ENCODE measurements around the gene CALM3.

CALM3 gene

GRCh38 chr19:46580247-46580646 lies 20.9 kb upstream of the CALM3 start:
- no peak overlapping the region for H3K4me3 ChIP-seq (ENCODE audit: control insufficient read depth, low read depth, low read length)
- no peak for TF ChIP-seq CTCF (conservative IDR thresholded peaks at IDR 0.05; ENCODE audit: control insufficient read depth, insufficient read depth, low read depth, low read length)
- no peak for DNase-seq (ENCODE audit: low read depth)

GRCh38 chr19:46585539-46585938 lies 15.6 kb upstream of the CALM3 start:
- H3K4me3 ChIP-seq (ENCODE audit: control insufficient read depth, low read depth, low read length), result no peak overlapping the region
- DNase-seq (ENCODE audit: low read depth), result no peak
- TF ChIP-seq CTCF (conservative IDR thresholded peaks at IDR 0.05; ENCODE audit: control insufficient read depth, insufficient read depth, low read depth, low read length), result no peak

- no peak for TF ChIP-seq CTCF (conservative IDR thresholded peaks at IDR 0.05; ENCODE audit: control insufficient read depth, insufficient read depth, low read depth, low read length)
- H3K4me3 ChIP-seq (ENCODE audit: control insufficient read depth, low read depth, low read length), result no peak overlapping the region
- DNase-seq (ENCODE audit: low read depth), result no peak
Observed at GRCh38 chr19:46586294-46586693, 14.8 kb upstream of the CALM3 start.

- DNase-seq (ENCODE audit: low read depth), result no peak
- TF ChIP-seq CTCF (conservative IDR thresholded peaks at IDR 0.05; ENCODE audit: control insufficient read depth, insufficient read depth, low read depth, low read length), result no peak
- no peak overlapping the region for H3K4me3 ChIP-seq (ENCODE audit: control insufficient read depth, low read depth, low read length)
Observed at GRCh38 chr19:46587861-46588260, 13.3 kb upstream of the CALM3 start.

- H3K4me3 ChIP-seq (ENCODE audit: control insufficient read depth, low read depth, low read length), result no peak overlapping the region
- no peak for TF ChIP-seq CTCF (conservative IDR thresholded peaks at IDR 0.05; ENCODE audit: control insufficient read depth, insufficient read depth, low read depth, low read length)
- no peak for DNase-seq (ENCODE audit: low read depth)
Observed at GRCh38 chr19:46591254-46591653, 9.9 kb upstream of the CALM3 start.

GRCh38 chr19:46591870-46592269 lies 9.3 kb upstream of the CALM3 start:
- no peak for TF ChIP-seq CTCF (conservative IDR thresholded peaks at IDR 0.05; ENCODE audit: control insufficient read depth, insufficient read depth, low read depth, low read length)
- no peak overlapping the region for H3K4me3 ChIP-seq (ENCODE audit: control insufficient read depth, low read depth, low read length)
- DNase-seq (ENCODE audit: low read depth), result no peak

GRCh38 chr19:46596008-46596407 lies 5.1 kb upstream of the CALM3 start:
- no peak overlapping the region for H3K4me3 ChIP-seq (ENCODE audit: control insufficient read depth, low read depth, low read length)
- no peak for DNase-seq (ENCODE audit: low read depth)
- TF ChIP-seq CTCF (conservative IDR thresholded peaks at IDR 0.05; ENCODE audit: control insufficient read depth, insufficient read depth, low read depth, low read length), result no peak

All from fibroblast of mammary gland (primary cell).